ENCODE data around the gene PRPH. TPM values are rescaled to one million over a fixed set of nuclear protein-coding genes. Genes with fewer than 3 reads are reported as not detected.

PRPH gene
- total and polyA plus RNA-seq, 10 of the 15 experiments (the other 5 are each of a cell fraction or from before 2014, with no cell fraction given): 0.09 to 0.45 (median 0.19) TPM; not detected in 3

- no peak for TF ChIP-seq ZNF24 (IDR thresholded peaks at IDR 0.05)
- TF ChIP-seq MTA2 (IDR thresholded peaks at IDR 0.05; ENCODE audit: low read depth): no peak
- no peak for TF ChIP-seq SREBF1 (IDR thresholded peaks at IDR 0.05; ENCODE audit: low read length)
- TF ChIP-seq NFYA (IDR thresholded peaks at IDR 0.05; ENCODE audit: borderline replicate concordance, low read depth, low read length): no peak
- TF ChIP-seq POLR2AphosphoS5 (IDR thresholded peaks at IDR 0.05; ENCODE audit: low read length): no peak
- TF ChIP-seq RUNX3 (IDR thresholded peaks at IDR 0.05; ENCODE audit: low read length): peak; percentile 23; the same call in 1 of the 2 replicates
- no peak for TF ChIP-seq EZH2 (IDR thresholded peaks at IDR 0.05; ENCODE audit: borderline replicate concordance, control insufficient read depth, low read depth, low read length)
- no peak for TF ChIP-seq IRF4 (IDR thresholded peaks at IDR 0.05; ENCODE audit: low read depth, low read length)
- TF ChIP-seq PML (IDR thresholded peaks at IDR 0.05; ENCODE audit: low read length): no peak
- TF ChIP-seq, protein P1, sequence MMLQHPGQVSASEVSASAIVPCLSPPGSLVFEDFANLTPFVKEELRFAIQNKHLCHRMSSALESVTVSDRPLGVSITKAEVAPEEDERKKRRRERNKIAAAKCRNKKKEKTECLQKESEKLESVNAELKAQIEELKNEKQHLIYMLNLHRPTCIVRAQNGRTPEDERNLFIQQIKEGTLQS (IDR thresholded peaks at IDR 0.05; ENCODE audit: borderline replicate concordance, extremely low read depth, low read depth, low read length): no peak
- no peak; the same call in 1 of the 2 replicates for TF ChIP-seq NBN (IDR thresholded peaks at IDR 0.05)
- TF ChIP-seq GATAD2B (conservative IDR thresholded peaks at IDR 0.05; ENCODE audit: low read depth): peak; percentile 75
- no peak for TF ChIP-seq CREB1 (IDR thresholded peaks at IDR 0.05; ENCODE audit: low read depth)
- no peak for TF ChIP-seq YBX1 (IDR thresholded peaks at IDR 0.05)
- no peak for TF ChIP-seq TAF1 (IDR thresholded peaks at IDR 0.05; ENCODE audit: borderline replicate concordance, low read depth, low read length)
- TF ChIP-seq NFXL1 (IDR thresholded peaks at IDR 0.05; ENCODE audit: borderline replicate concordance): peak; percentile 97
- no peak for TF ChIP-seq RAD51 (IDR thresholded peaks at IDR 0.05)
- TF ChIP-seq, protein P2, sequence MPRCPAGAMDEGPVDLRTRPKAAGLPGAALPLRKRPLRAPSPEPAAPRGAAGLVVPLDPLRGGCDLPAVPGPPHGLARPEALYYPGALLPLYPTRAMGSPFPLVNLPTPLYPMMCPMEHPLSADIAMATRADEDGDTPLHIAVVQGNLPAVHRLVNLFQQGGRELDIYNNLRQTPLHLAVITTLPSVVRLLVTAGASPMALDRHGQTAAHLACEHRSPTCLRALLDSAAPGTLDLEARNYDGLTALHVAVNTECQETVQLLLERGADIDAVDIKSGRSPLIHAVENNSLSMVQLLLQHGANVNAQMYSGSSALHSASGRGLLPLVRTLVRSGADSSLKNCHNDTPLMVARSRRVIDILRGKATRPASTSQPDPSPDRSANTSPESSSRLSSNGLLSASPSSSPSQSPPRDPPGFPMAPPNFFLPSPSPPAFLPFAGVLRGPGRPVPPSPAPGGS (IDR thresholded peaks at IDR 0.05; ENCODE audit: borderline replicate concordance, insufficient read depth, low read depth, low read length, poor library complexity, severe bottlenecking): no peak
- TF ChIP-seq FOXK2 (IDR thresholded peaks at IDR 0.05): no peak
- TF ChIP-seq MTA3 (IDR thresholded peaks at IDR 0.05; ENCODE audit: borderline replicate concordance, low read length): no peak
- TF ChIP-seq EP300 (IDR thresholded peaks at IDR 0.05; ENCODE audit: borderline replicate concordance in 1 of 2, control insufficient read depth in 1 of 2, low read depth in 2 of 2, low read length in 2 of 2): no peak
- no peak for TF ChIP-seq NRF1 (conservative IDR thresholded peaks at IDR 0.05; ENCODE audit: low read depth, low read length)
- no peak for TF ChIP-seq MEF2A (IDR thresholded peaks at IDR 0.05; ENCODE audit: insufficient read depth, low read depth, low read length)
- TF ChIP-seq NR2C1 (IDR thresholded peaks at IDR 0.05): no peak
- TF ChIP-seq NR2F1 (conservative IDR thresholded peaks at IDR 0.05): no peak
- TF ChIP-seq ESRRA (IDR thresholded peaks at IDR 0.05; ENCODE audit: low read length): no peak
- peak; percentile 83 for TF ChIP-seq LARP7 (IDR thresholded peaks at IDR 0.05)
- no peak for TF ChIP-seq RCOR1 (conservative IDR thresholded peaks at IDR 0.05; ENCODE audit: low read depth, low read length)
- TF ChIP-seq CUX1 (IDR thresholded peaks at IDR 0.05; ENCODE audit: insufficient replicate concordance, low read depth, low read length): no peak
Measured at GRCh38 chr12:49264466-49264872, 30.5 kb upstream of the PRPH start (continued).
